Nephron progenitor cell (in vitro differentiated cells): ENCODE data around the gene UNK.
A peak's percentile ranks its signal among the peaks of the same experiment; 100 is the strongest.
"Not testable (repeated sequence)": the region's sequence is repeated elsewhere in the genome, so short reads cannot be mapped to it uniquely, and the experiment has no call there.

ENCODE experiments used
- DNase-seq: peaks from one replicate; pipeline ENCODE4 v3.0.0; 2021
- H3K27ac Mint-ChIP-seq: 2 replicates; pipeline ENCODE4 v1.8.0; 2021; ENCODE audit warnings: mild to moderate bottlenecking, moderate library complexity, mixed read lengths
- H3K27me3 Mint-ChIP-seq: 2 replicates; pipeline ENCODE4 v1.8.0; 2021; ENCODE audit warnings: mild to moderate bottlenecking, low read depth, mixed read lengths; ENCODE audit not compliant: poor library complexity
- H3K36me3 Mint-ChIP-seq: 2 replicates; pipeline ENCODE4 v1.8.0; 2021; ENCODE audit warnings: low read depth, mixed read lengths
- H3K4me1 Mint-ChIP-seq: 2 replicates; pipeline ENCODE4 v1.8.0; 2021; ENCODE audit warnings: mixed read lengths
- H3K4me3 Mint-ChIP-seq: 2 replicates; pipeline ENCODE4 v1.8.0; 2021; ENCODE audit warnings: mild to moderate bottlenecking, moderate library complexity, mixed read lengths
- H3K9me3 Mint-ChIP-seq: 2 replicates; pipeline ENCODE4 v1.8.0; 2021; ENCODE audit warnings: mild to moderate bottlenecking, moderate library complexity, mixed read lengths
- CTCF ChIP-seq: fragments of 200-600 bp; sonication (generic); IDR thresholded peaks from 2 replicates; pipeline ENCODE4 v1.5.0; 2021; ENCODE audit warnings: antibody characterized with exemption

Gene UNK

GRCh38 chr17:75854101-75854748 lies 69.6 kb downstream of the UNK start:
- TF ChIP-seq CTCF, result no peak
- peak overlapping the region; percentile 77 for H3K27ac Mint-ChIP-seq
- no peaks in the 10 kb centered on the region for H3K9me3 Mint-ChIP-seq
- H3K27me3 Mint-ChIP-seq, result peaks cover 4% of the 10 kb centered on the region
- H3K4me1 Mint-ChIP-seq, result peaks cover 20% of the 10 kb centered on the region
- DNase-seq, result no peak
- peaks cover 8% of the 10 kb centered on the region for H3K36me3 Mint-ChIP-seq
- H3K4me3 Mint-ChIP-seq, result no peak overlapping the region

- no peak for DNase-seq
- H3K4me1 Mint-ChIP-seq, result peaks cover 20% of the 10 kb centered on the region
- peaks cover 4% of the 10 kb centered on the region for H3K27me3 Mint-ChIP-seq
- no peak overlapping the region for H3K27ac Mint-ChIP-seq
- peaks cover 8% of the 10 kb centered on the region for H3K36me3 Mint-ChIP-seq
- no peak overlapping the region for H3K4me3 Mint-ChIP-seq
- TF ChIP-seq CTCF, result no peak
- no peaks in the 10 kb centered on the region for H3K9me3 Mint-ChIP-seq
Measured at GRCh38 chr17:75854881-75855309, 70.3 kb downstream of the UNK start.

- H3K4me1 Mint-ChIP-seq, result peaks cover 20% of the 10 kb centered on the region
- H3K36me3 Mint-ChIP-seq, result peaks cover 8% of the 10 kb centered on the region
Measured at GRCh38 chr17:75855310-75856061, 70.9 kb downstream of the UNK start, which contains the start of gene WBP2. TSS of gene WBP2 (minus strand) at chr17:75855335. CDS start at chr17:75855297, 38 bp downstream.

GRCh38 chr17:75856062-75856756 lies 71.6 kb downstream of the UNK start:
- no peak overlapping the region for H3K4me3 Mint-ChIP-seq

More at GRCh38 chr17:75855310-75856061, 70.9 kb downstream of the UNK start, which contains the start of gene WBP2:
- peak within 1 kb of the TSS; percentile 86 for H3K27ac Mint-ChIP-seq
- peak; percentile 96 for DNase-seq
- TF ChIP-seq CTCF, result no peak
- H3K27me3 Mint-ChIP-seq, result peaks cover 4% of the 10 kb centered on the region
- no peaks in the 10 kb centered on the region for H3K9me3 Mint-ChIP-seq
- no peak within 1 kb of the TSS for H3K4me3 Mint-ChIP-seq

GRCh38 chr17:75859358-75859757 lies 74.8 kb downstream of the UNK start:
- H3K27ac Mint-ChIP-seq, H3K4me1 Mint-ChIP-seq: not testable (repeated sequence)

More at GRCh38 chr17:75856062-75856756, 71.6 kb downstream of the UNK start:
- peaks cover 4% of the 10 kb centered on the region for H3K27me3 Mint-ChIP-seq
- H3K9me3 Mint-ChIP-seq, result no peaks in the 10 kb centered on the region
- peaks cover 4% of the 10 kb centered on the region for H3K36me3 Mint-ChIP-seq
- H3K27ac Mint-ChIP-seq, result peak overlapping the region; percentile 86
- TF ChIP-seq CTCF, result peak; percentile 38
- peaks cover 20% of the 10 kb centered on the region for H3K4me1 Mint-ChIP-seq
- no peak for DNase-seq

GRCh38 chr17:75861927-75862317 lies 77.3 kb downstream of the UNK start:
- TF ChIP-seq CTCF, result no peak

More at GRCh38 chr17:75859358-75859757, 74.8 kb downstream of the UNK start:
- H3K36me3 Mint-ChIP-seq, H3K9me3 Mint-ChIP-seq, H3K4me3 Mint-ChIP-seq, H3K27me3 Mint-ChIP-seq, DNase-seq: not testable (repeated sequence)

More at GRCh38 chr17:75861927-75862317, 77.3 kb downstream of the UNK start:
- Mint-ChIP-seq H3K9me3 (peaks cover 4% of the 10 kb centered on the region), H3K4me3 (no peak overlapping the region), H3K36me3 (no peaks in the 10 kb centered on the region), H3K4me1 (peaks cover 18% of the 10 kb centered on the region), H3K27me3 (peaks cover 8% of the 10 kb centered on the region), H3K27ac (peak overlapping the region; percentile 13)
- DNase-seq, result no peak
